MM.1S (cell line): Measurements from ENCODE around the gene SAMD4A.

Source experiments
- CTCF ChIP-seq: fragments of 300-600 bp; sonication (generic); IDR thresholded peaks from 2 replicates; pipeline ENCODE4 v1.5.1; 2016; ENCODE audit warnings: antibody characterized with exemption, low read length, mixed read lengths
- EZH2 ChIP-seq: fragments of 300-600 bp; sonication (generic); optimal IDR thresholded peaks from 2 replicates; pipeline ENCODE3; 2017; ENCODE audit warnings: low read depth, mild to moderate bottlenecking, antibody characterized with exemption, low read length, mixed read lengths

GRCh38 chr14:54806616-54807015 is 239.7 kb downstream of the SAMD4A start:
- TF ChIP-seq CTCF (no peak), EZH2 (no peak)
